ENCODE measurements around the gene BROX. TPM values are rescaled to one million over a fixed set of nuclear protein-coding genes. Genes with fewer than 3 reads are reported as not detected.

BROX gene
- total RNA-seq, 1 donor from 2014 or later, result 32.5 TPM

DNA sequence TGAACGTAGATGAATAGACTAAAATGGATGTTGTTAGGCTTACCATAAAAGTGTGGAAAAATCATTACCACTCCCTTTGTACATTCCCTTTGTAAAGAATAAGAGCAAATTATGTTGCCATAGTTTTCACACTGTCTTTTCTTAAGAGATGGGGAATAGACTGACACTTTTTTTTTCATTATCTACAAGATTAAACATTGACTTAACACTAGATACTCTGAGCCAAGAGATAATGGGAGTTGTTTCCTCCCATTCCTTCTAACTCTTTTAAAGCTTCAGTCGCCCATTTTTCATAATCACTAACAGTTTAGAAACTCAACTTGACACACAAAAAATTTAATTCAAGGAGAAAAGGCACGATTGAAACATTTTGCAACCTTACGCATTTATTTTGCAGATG is 10.2 kb upstream of the BROX start:
- peaks cover 45% of the 10 kb centered on the region for H3K36me3 Mint-ChIP-seq
- peaks cover 11% of the 10 kb centered on the region for H3K9me3 Mint-ChIP-seq
- no peak for DNase-seq (ENCODE audit: extremely low spot score, unreplicated experiment)
- H3K4me3 Mint-ChIP-seq, result no peak overlapping the region
- no peaks in the 10 kb centered on the region for H3K4me1 Mint-ChIP-seq (ENCODE audit: unreplicated experiment)
- H3K27ac Mint-ChIP-seq, result no peak overlapping the region
- TF ChIP-seq, protein P1, sequence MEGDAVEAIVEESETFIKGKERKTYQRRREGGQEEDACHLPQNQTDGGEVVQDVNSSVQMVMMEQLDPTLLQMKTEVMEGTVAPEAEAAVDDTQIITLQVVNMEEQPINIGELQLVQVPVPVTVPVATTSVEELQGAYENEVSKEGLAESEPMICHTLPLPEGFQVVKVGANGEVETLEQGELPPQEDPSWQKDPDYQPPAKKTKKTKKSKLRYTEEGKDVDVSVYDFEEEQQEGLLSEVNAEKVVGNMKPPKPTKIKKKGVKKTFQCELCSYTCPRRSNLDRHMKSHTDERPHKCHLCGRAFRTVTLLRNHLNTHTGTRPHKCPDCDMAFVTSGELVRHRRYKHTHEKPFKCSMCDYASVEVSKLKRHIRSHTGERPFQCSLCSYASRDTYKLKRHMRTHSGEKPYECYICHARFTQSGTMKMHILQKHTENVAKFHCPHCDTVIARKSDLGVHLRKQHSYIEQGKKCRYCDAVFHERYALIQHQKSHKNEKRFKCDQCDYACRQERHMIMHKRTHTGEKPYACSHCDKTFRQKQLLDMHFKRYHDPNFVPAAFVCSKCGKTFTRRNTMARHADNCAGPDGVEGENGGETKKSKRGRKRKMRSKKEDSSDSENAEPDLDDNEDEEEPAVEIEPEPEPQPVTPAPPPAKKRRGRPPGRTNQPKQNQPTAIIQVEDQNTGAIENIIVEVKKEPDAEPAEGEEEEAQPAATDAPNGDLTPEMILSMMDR (conservative IDR thresholded peaks at IDR 0.05), result no peak
- H3K27me3 Mint-ChIP-seq, result no peaks in the 10 kb centered on the region

DNA sequence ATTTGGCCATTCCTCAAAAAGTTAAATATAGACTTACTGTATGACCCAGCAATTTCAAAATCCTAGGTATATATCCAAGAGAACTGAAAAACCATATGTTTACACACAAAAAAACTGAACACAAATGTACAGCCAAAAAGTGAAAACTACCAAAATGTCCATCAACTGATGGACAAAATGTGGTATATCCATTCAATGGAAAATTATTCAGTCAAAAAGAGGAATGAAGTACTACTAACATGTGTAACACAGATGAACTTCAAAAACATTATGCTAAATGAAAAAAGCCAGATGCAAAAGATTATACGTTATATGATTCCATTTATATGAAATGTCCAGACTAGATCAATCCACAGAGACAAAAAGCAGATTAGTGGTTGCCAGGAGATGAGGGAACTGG is 8.1 kb upstream of the BROX start:
- Mint-ChIP-seq H3K9me3 (peaks cover 11% of the 10 kb centered on the region), H3K27me3 (no peaks in the 10 kb centered on the region), H3K4me1 (ENCODE audit: unreplicated experiment) (no peaks in the 10 kb centered on the region), H3K4me3 (no peak overlapping the region), H3K27ac (no peak overlapping the region), H3K36me3 (peaks cover 46% of the 10 kb centered on the region)
- TF ChIP-seq, protein P1 (conservative IDR thresholded peaks at IDR 0.05), result no peak
- no peak for DNase-seq (ENCODE audit: extremely low spot score, unreplicated experiment)

DNA sequence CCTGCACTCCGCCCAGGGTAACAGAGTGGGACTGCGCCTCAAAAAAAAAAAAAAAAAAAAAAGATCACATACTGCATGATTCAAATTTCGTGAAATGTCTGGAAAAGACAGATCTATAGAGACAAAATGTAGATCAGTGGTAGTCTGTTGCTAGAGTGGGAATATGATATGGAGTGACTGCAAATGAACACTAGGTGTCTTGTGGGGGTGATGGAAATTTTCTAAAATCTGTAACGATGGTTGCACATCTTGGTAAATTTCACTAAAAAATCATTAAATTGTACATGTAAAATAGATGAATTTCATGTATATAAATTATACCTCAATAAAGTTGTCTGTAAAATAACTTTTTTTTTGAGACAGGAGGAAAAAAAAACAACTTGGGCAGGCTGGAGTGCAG is 5.5 kb upstream of the BROX start:
- Mint-ChIP-seq H3K4me1 (ENCODE audit: unreplicated experiment) (peaks cover 10% of the 10 kb centered on the region), H3K27ac (no peak overlapping the region), H3K9me3 (peaks cover 11% of the 10 kb centered on the region), H3K36me3 (peaks cover 37% of the 10 kb centered on the region), H3K4me3 (no peak overlapping the region), H3K27me3 (no peaks in the 10 kb centered on the region)
- TF ChIP-seq, protein P1 (conservative IDR thresholded peaks at IDR 0.05), result peak; percentile 55
- DNase-seq (ENCODE audit: extremely low spot score, unreplicated experiment), result no peak

DNA sequence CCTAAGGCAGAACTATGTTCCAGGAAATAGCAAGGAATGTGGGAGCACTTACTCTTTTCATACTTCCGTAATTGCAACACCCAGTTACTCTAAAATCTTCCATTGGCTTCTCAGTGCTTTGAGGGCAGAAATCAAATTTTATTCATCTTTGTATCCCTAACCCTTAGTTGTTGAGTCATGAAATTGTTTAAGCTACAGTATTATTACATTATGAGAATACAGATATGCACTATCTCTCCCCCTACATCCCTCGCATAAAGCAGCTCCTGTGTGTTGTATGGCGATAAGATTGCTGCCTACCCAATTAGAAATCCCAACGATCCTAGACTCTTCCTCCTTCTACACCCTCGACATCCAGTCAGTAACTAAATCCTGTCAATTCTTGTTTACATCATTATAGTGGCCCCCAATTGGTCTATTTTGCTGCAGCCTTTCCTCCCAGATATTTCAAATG is 2.6 kb upstream of the BROX start:
- Mint-ChIP-seq H3K27ac (no peak overlapping the region), H3K4me3 (peak overlapping the region; percentile 98), H3K9me3 (peaks cover 5% of the 10 kb centered on the region), H3K27me3 (no peaks in the 10 kb centered on the region), H3K36me3 (peaks cover 15% of the 10 kb centered on the region), H3K4me1 (ENCODE audit: unreplicated experiment) (peaks cover 18% of the 10 kb centered on the region)
- DNase-seq (ENCODE audit: extremely low spot score, unreplicated experiment), result no peak
- TF ChIP-seq, protein P1 (conservative IDR thresholded peaks at IDR 0.05), result no peak

DNA sequence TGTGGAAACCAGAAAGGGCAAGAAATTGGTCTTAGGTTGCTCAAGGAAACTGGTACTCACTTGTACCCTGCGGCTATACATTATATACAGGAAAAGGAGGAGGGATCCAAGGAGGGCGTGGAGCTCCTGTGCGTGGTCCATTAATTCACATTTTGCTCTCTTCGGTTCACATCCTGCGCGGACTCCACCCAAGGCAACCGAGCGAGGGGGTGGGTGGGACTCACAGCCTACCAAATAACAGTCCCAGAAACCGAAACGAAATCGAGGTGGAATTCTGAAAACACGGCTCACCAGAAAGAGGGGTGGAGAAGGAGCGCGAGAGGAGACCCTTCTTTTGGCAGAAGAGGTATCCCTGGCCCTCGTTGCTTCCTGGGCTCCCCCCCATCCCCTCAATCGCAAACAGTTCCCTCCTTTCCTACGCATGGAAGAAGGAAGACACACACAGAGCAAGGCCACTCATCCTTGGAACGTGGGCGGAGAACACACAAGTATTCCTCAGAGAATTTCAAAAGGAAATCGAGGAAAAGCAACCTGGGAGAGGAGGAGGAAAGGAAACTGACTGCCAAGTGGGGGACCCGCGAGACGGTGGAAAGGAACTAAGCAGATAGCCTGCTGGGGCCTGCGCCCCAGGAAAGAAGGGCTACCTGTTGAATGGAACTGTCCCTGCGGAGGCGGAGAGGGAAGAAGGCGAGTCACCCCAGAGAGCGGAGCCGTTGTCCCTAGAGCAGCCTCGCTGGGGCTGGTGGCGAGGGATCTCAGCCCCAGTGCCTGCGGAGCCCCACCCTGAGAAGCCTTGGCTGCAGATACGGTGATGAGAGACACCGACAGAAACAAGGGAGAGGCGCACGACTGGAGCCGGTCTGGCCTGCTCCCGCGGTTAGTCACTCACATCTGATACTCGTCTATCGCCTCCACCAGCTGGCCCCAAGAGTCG is 778 bp upstream of the BROX start:
- H3K9me3 Mint-ChIP-seq, result no peaks in the 10 kb centered on the region
- peak overlapping the region; percentile 99 for H3K27ac Mint-ChIP-seq
- DNase-seq (ENCODE audit: extremely low spot score, unreplicated experiment), result peak; percentile 72
- peaks cover 9% of the 10 kb centered on the region for H3K36me3 Mint-ChIP-seq
- H3K27me3 Mint-ChIP-seq, result no peaks in the 10 kb centered on the region
- TF ChIP-seq, protein P1 (conservative IDR thresholded peaks at IDR 0.05), result no peak
- peak overlapping the region; percentile 98 for H3K4me3 Mint-ChIP-seq
- H3K4me1 Mint-ChIP-seq (ENCODE audit: unreplicated experiment), result peaks cover 18% of the 10 kb centered on the region

Data from type B pancreatic cell (in vitro differentiated cells).